SU-DHL-6 (cell line): ENCODE data around the gene MATCAP1.

Source experiments
- H2AFZ ChIP-seq: fragments of 200-600 bp; sonication (generic); 2 replicates; pipeline ENCODE4 v1.6.1; 2014; ENCODE audit warnings: low read depth, mild to moderate bottlenecking, moderate library complexity, mixed read lengths, antibody characterized with exemption, low read length; ENCODE audit not compliant: severe bottlenecking
- H3F3A ChIP-seq: fragments of 200-600 bp; shearing (Covaris generic); 2 replicates; pipeline ENCODE4 v1.6.0; 2016; ENCODE audit warnings: antibody characterized with exemption, mild to moderate bottlenecking; ENCODE audit not compliant: insufficient read depth
- H3K27ac ChIP-seq: fragments of 200-600 bp; sonication (generic); 2 replicates; pipeline ENCODE4 v1.5.1; 2016; ENCODE audit warnings: low read depth, mild to moderate bottlenecking, low read length, moderate library complexity, mixed read lengths
- H3K27me3 ChIP-seq: fragments of 200-600 bp; sonication (generic), shearing (Covaris generic); 2 replicates; pipeline ENCODE4 v1.6.0; 2014; ENCODE audit warnings: mild to moderate bottlenecking, low read length
- H3K36me3 ChIP-seq: fragments of 200-600 bp; sonication (generic); 2 replicates; pipeline ENCODE4 v1.6.1; 2014; ENCODE audit warnings: mild to moderate bottlenecking, low read length, mixed read lengths
- H3K4me2 ChIP-seq: fragments of 300-600, 200-600 bp; shearing (Covaris generic), sonication (generic); 2 replicates; pipeline ENCODE4 v1.6.0; 2014; ENCODE audit warnings: low read length, low read depth, mild to moderate bottlenecking; ENCODE audit not compliant: poor library complexity, severe bottlenecking
- H3K4me3 ChIP-seq: fragments of 200-600 bp; sonication (generic); 2 replicates; pipeline ENCODE4 v1.5.1; 2014; ENCODE audit warnings: antibody characterized with exemption, low read length, mild to moderate bottlenecking, mixed read lengths; ENCODE audit not compliant: insufficient read depth, poor library complexity, severe bottlenecking
- H3K79me2 ChIP-seq: fragments of 200-600 bp; sonication (generic); 2 replicates; pipeline ENCODE4 v1.6.1; 2014; ENCODE audit warnings: mild to moderate bottlenecking, low read length, moderate library complexity; ENCODE audit not compliant: insufficient read depth
- H3K9ac ChIP-seq: fragments of 200-600 bp; sonication (generic); 2 replicates; pipeline ENCODE4 v1.7.0; 2014; ENCODE audit warnings: mild to moderate bottlenecking, low read length
- H3K9me2 ChIP-seq: fragments of 200-600 bp; sonication (generic); replicated peaks from 2 replicates; pipeline ENCODE4 v1.6.1; 2014; ENCODE audit warnings: low read length; ENCODE audit not compliant: insufficient read depth
- H3K9me3 ChIP-seq: fragments of 200-600 bp; sonication (generic); 2 replicates; pipeline ENCODE4 v1.6.1; 2014; ENCODE audit warnings: low read length, mixed read lengths; ENCODE audit not compliant: insufficient read depth
- H4K20me1 ChIP-seq: fragments of 200-600 bp; sonication (generic); 2 replicates; pipeline ENCODE4 v1.6.1; 2014; ENCODE audit warnings: low read depth, mild to moderate bottlenecking, antibody characterized with exemption, low read length, moderate library complexity, mixed read lengths
- CTCF ChIP-seq: fragments of 200-600 bp; sonication (generic); IDR thresholded peaks from one replicate; pipeline ENCODE4 v1.5.1; 2017; ENCODE audit warnings: antibody characterized with exemption, mild to moderate bottlenecking, low read length, moderate library complexity; ENCODE audit not compliant: insufficient read depth, poor library complexity, severe bottlenecking
- EZH2phosphoT487 ChIP-seq: fragments of 200-600 bp; sonication (generic), shearing (Covaris generic); conservative IDR thresholded peaks from 2 replicates; pipeline ENCODE4 v1.6.1; 2018; ENCODE audit warnings: mild to moderate bottlenecking, antibody characterized with exemption, low read length, moderate library complexity, mixed read lengths

The MATCAP1 gene

DNA sequence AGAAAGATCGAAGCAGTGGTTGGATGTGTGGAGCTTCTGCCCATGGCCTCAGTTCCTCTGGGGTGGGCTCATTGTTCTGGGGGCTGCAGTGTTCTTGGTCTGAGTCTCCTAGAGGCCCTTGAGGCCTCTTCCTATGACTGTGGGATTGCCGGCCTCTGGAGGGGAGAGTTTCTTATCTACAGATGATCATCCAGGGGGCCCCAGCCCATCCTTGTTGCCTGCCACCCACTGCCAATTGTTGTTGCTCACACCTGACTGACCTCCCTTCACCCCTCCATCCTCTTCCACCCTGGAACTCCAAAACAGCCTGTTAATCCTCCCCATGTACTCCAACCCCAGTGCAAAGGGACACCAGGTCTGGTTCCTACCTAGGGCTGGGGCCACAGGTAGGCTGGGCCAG is 38.8 kb downstream of the MATCAP1 start:
- H3K4me2 ChIP-seq, result no peak overlapping the region
- no peaks in the 10 kb centered on the region for H3K27me3 ChIP-seq
- H3F3A ChIP-seq, result no peaks in the 10 kb centered on the region
- TF ChIP-seq EZH2phosphoT487, result no peak
- TF ChIP-seq CTCF, result no peak
- H2AFZ ChIP-seq, result no peak overlapping the region
- no peaks in the 10 kb centered on the region for H3K9me2 ChIP-seq
- H3K79me2 ChIP-seq, result no peaks in the 10 kb centered on the region
- no peaks in the 10 kb centered on the region for H3K9me3 ChIP-seq
- H3K27ac ChIP-seq, result no peak overlapping the region
- no peak overlapping the region for H3K4me3 ChIP-seq
- H3K36me3 ChIP-seq, result peaks cover 2% of the 10 kb centered on the region; the same call in 1 of the 2 replicates
- no peak overlapping the region for H3K9ac ChIP-seq
- H4K20me1 ChIP-seq, result no peaks in the 10 kb centered on the region

GRCh38 chr16:67142342-67142741 is 41.4 kb downstream of the MATCAP1 start:
- Histone ChIP-seq H2AFZ (no peak overlapping the region), H3K36me3 (peaks cover 2% of the 10 kb centered on the region; the same call in 1 of the 2 replicates), H3K9me2 (no peaks in the 10 kb centered on the region), H3K27me3 (no peaks in the 10 kb centered on the region), H3F3A (no peaks in the 10 kb centered on the region), H4K20me1 (no peaks in the 10 kb centered on the region), H3K4me3 (no peak overlapping the region), H3K9me3 (no peaks in the 10 kb centered on the region), H3K27ac (no peak overlapping the region), H3K4me2 (no peak overlapping the region), H3K79me2 (no peaks in the 10 kb centered on the region), H3K9ac (no peak overlapping the region)
- TF ChIP-seq EZH2phosphoT487 (no peak), CTCF (no peak)

DNA sequence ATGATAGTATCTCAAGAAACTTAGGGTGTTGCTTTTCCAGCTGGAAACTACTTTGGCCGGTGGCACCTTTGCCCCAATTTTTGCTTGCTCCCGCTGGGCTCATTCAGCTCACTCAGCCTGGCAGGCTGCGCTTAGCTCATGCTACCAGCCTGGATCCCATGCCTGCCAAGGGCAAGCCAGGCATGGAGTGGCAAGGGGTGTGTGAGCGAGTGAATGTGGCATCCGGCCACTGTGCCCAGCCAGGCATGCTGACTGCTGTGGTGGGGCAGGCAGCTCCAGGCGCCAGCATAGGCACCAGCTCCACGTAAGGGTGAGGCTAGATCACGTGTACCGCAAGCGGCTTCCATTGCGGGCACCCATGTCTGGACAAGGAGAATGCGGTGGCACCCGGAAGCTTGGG is 42.4 kb downstream of the MATCAP1 start:
- Histone ChIP-seq H4K20me1 (no peaks in the 10 kb centered on the region), H3K27me3 (no peaks in the 10 kb centered on the region), H3K9me2 (no peaks in the 10 kb centered on the region), H3K9ac (no peak overlapping the region), H3K79me2 (no peaks in the 10 kb centered on the region), H3F3A (no peaks in the 10 kb centered on the region), H3K4me2 (no peak overlapping the region), H3K27ac (no peak overlapping the region), H3K4me3 (no peak overlapping the region), H3K36me3 (peaks cover 2% of the 10 kb centered on the region; the same call in 1 of the 2 replicates), H3K9me3 (no peaks in the 10 kb centered on the region), H2AFZ (no peak overlapping the region)
- no peak for TF ChIP-seq CTCF

- no peak overlapping the region for H3K27ac ChIP-seq
- TF ChIP-seq EZH2phosphoT487 (no peak), CTCF (no peak)
- no peaks in the 10 kb centered on the region for H3K9me2 ChIP-seq
- no peaks in the 10 kb centered on the region for H3K9me3 ChIP-seq
- no peak overlapping the region for H3K4me2 ChIP-seq
- H3K36me3 ChIP-seq, result peaks cover 4% of the 10 kb centered on the region; the same call in 1 of the 2 replicates
- H2AFZ ChIP-seq, result no peak overlapping the region
- H3F3A ChIP-seq, result no peaks in the 10 kb centered on the region
- H3K4me3 ChIP-seq, result no peak overlapping the region
- H3K79me2 ChIP-seq, result no peaks in the 10 kb centered on the region
- no peaks in the 10 kb centered on the region for H3K27me3 ChIP-seq
- H3K9ac ChIP-seq, result no peak overlapping the region
- H4K20me1 ChIP-seq, result no peaks in the 10 kb centered on the region
Observed at GRCh38 chr16:67137605-67138004, 46.2 kb downstream of the MATCAP1 start.
